GM19025 (cell line): ENCODE results near the gene CORO2B.

ENCODE experiments used
- ATAC-seq: cut with Tn5 transposase; IDR thresholded peaks from one replicate; pipeline ENCODE4 v1.9.1; 2021; ENCODE audit warnings: mild to moderate bottlenecking, low read depth, moderate library complexity; ENCODE audit not compliant: unreplicated experiment

The CORO2B gene

GRCh38 chr15:68589053-68589452 lies 10.3 kb downstream of the CORO2B start:
- ATAC-seq: no peak

DNA sequence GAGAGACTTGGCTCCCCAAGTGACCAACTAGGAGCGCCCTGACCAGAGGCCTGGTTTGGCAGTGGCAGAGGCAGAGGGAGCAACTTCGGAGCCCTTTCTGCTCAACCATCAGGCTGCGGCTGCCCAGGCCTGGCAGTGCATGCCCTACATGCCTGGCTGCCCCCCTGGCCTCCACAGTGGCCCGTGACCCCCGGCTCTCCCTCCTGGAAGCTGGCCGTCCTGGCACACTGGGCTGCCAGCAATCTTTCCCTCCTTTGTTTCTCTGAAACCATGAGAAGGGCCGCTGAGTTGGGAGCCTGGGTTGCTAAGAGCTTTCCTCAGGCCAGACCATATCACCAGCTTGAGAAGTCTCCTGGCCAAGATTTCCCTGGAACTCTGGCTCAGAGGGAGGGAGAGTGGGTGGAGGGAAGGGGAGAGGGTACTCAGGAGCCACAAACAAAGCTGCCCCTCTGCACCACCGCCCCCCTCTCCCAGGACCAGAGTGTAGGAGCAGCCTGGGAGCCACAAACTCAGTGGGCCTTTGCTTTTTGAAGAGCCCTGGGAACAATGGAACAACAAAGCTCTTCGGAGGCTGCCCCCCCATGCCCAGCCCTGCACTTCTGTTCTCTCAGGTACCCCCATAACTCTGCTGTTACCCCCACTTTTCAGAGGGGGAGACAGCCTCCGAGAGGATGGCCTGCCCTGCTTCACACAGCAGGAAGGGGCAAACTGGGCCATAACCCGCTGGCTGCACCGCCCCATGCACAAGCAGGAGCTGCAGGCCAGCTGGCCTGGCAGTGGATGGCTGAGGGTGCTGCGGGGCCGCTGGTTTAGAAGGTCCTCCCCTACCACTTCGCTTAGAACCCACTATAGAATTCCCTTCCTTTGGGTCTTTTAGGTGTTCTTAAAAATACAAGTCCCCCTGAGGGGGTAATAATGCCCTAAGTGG lies 11.3 kb downstream of the CORO2B start:
- no peak for ATAC-seq

- no peak for ATAC-seq
Observed at GRCh38 chr15:68590721-68591389, 12.1 kb downstream of the CORO2B start.

DNA sequence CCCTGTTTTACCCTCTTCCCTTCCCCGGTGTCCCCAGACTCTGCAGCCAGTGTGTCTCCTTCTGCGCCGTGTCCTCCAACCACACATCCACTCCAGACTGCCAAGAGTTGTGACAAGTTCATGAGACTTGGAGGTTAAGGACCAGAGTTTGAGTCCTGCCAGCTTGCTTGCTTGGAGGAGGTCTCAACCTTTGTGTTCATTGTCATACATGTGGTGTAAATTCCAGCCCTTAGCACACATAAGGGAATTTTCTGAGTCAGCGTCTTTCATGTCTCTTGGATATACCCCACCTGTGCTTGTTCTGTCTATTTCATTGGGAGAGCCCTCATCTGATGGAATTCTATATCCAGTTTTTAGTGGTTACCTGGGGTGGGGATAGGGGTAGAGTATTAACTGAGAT lies 13.3 kb downstream of the CORO2B start:
- no peak for ATAC-seq

- ATAC-seq: no peak
Observed at GRCh38 chr15:68592544-68592943, 13.8 kb downstream of the CORO2B start.

DNA sequence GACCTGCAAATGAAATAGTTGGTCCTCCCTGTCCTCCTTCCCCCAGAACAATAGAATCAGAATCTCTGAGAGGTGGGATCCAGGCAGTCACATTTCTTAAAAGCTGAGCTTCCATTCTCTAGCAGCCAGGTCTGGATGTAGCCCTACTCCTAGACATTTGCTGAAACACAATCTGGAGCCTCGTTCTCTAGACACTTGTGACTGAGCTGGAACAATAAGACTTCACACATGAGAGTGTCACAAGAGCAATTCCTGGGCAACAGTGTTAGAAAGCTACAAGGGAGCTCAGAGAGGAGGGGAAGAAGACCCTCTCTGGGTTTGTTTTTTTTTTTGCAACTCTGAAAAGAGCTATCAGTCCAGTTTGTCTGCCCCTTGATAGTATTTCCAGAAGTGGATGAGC lies 14.5 kb downstream of the CORO2B start:
- ATAC-seq: no peak

DNA sequence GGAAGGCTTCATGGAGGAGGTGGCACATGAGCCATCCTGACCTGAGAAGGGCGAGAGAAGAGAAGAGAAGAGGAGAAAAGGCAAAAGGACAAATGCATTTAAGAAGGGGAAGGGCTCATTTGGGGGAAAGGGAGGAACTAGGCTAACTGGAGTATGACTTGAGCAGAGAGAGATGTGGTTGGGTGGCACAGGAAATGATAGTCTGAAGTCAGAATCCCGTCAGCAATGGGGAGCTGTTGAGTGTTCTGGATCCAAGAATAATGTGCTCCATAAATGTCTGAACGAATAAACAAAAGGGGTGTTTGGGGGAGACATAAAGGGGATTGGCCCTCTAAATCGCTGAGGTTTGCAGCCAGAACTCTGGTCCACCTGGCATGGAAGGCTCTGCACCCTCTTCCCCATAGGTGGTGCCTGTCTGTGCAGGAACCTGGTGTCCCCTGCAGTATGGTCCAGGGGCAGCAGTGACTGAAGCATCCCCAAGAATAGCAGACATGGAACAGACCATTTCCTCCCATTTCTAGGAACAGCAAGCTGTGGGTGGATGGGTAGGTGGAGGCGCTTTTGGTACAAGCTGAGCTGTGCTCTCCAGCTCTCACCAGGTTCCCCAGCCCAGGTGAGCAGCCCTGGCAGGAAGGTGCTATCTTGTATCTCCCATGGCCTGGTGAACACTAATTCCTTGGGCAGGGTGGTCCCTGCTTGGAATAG lies 15.2 kb downstream of the CORO2B start:
- ATAC-seq: no peak

DNA sequence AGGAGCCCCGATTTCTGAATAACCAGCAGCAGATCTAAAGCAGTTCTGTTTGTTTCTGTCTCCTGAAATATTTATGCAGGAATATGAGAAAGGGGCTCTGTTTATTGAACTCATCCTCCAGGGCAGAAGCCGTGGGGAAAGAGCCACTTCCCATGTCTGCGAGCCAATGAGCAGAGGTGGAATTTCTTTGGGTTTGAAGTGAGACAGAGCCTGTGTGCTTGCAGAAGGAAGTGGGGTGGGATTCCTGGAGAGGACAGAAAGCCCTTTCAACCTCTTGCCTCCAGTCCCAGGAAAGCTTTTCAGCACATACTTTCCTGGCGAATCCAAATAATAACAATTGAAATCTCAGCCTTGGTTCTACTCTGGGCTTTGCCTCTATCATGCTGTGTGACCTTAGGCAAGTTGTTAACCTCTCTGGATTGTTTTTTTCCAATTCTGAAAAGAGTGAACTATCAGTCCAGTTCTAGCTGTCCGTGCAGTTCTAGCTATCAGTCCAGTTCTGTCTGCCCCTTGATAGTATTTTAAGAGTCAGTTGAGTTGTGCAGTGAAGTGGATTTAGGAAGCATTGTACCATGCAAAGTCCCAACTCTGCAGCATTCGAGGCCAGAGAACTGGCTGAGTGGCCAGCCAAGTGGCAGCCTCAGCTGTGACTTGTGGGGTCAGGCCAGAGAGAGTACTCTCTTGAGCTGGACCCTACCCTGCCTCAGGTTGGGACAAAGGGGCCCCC lies 15.9 kb downstream of the CORO2B start:
- ATAC-seq: no peak

GRCh38 chr15:68595260-68595564 lies 16.4 kb downstream of the CORO2B start:
- ATAC-seq: no peak

DNA sequence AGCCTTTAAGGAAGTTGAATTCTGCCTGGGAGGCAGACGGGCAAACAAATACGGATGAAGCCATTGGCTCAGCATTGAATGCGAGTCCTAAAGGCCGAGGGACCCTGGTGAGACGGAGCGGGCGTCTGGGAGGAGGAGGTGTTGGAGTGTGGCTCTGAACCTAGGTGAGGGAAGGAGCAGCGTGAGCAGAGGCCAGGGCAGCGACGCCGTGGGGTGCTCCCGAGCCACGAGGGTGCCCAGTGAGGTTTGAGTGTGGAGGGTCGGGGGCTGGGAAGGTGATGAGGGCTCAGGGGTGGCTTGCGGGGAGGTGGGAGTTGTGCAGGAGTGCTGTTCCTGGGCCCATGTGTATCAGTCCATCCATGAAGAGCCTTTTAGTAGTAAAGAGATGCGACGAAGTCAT lies 17.0 kb downstream of the CORO2B start:
- no peak for ATAC-seq

DNA sequence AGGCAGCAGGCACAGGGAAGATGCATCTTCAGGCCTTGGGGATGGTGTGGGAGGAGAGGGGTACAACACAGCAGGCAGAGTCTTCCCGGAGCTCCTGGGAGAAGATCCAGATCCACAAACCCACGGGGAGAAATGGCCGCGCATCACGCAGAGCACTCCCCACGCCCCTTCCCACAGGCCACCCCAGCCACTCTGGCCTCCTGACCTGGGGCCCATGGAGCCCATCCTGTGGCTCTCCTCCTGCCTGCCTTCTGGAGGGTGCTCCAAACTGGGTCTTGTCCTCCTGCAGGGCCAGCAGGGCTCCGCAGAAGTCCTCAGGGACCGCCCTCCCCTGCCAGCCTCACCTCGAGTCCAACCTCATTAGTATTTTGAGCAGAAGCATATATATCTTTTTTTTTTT lies 17.9 kb downstream of the CORO2B start:
- no peak for ATAC-seq

GRCh38 chr15:68597581-68597980 lies 18.8 kb downstream of the CORO2B start:
- ATAC-seq: no peak

DNA sequence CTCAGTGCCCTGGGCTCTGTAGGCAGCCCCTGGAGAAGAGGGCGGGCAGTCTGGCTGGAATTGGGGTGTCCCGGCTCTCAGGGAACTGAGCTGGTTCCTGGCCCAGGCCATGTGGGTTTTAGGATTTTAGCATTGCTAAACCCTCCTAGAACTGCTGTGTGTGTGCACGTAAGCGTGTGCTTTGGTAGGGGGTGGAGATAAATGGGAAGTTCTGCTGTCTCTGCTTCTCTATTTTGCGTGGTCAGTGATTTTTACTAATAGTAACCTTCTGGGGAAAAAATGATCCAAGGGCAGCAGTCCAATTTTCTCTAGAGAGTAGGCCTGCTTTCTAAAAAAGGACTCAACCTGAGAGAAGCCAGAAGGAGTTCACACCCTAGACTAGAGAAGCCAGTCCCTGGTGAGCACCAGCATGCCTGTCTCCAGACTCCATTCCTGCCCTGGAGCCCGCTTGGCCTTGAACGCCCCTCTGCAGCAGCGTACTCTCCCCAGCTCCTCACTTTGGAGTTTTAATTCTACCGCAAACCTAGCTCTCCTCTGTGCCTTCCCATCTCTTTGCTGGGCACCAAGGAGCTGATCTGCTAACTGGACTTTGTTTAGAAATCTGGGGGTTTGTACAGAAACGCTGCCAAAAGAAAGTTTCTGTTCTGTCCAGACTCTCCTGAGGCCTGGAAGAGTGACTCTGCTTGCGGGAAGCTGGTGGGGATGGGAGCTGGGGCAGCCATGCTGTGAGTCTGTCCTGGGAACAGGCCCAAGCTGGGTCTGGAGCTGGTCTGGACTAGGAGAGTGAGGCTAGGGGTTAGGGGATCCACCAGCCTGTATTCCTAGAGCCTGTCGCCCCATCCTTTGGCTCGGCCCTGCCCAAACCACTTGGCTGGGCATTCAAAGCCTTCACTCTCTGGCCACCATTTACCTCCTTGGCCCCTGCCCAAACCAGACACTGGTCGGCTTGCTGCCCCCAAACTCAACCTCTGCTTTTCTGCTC lies 19.7 kb downstream of the CORO2B start:
- no peak for ATAC-seq

DNA sequence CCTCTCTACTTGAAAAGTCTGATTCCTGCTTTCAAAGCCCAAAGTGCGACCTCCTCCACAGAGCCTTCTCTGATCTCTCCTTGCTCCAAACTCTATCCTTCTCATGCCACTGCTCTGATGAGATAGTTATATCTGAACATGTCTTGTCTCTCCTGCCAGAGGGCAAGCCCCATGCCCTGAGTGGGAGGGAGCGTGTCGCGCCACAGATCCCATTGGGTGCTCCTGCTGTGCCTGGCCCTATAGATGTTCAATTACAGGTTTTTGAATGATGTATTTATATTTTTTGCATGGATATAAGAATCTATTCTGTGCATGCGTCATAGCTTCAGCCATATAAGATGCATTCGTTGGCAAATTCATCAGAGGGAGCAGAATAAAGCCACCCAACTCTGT lies 20.4 kb downstream of the CORO2B start:
- no peak for ATAC-seq

GRCh38 chr15:68599560-68600071 lies 20.8 kb downstream of the CORO2B start:
- no peak for ATAC-seq

- no peak for ATAC-seq
Observed at GRCh38 chr15:68601206-68602197, 22.7 kb downstream of the CORO2B start.

- no peak for ATAC-seq
Observed at GRCh38 chr15:68602459-68603215, 23.8 kb downstream of the CORO2B start.

DNA sequence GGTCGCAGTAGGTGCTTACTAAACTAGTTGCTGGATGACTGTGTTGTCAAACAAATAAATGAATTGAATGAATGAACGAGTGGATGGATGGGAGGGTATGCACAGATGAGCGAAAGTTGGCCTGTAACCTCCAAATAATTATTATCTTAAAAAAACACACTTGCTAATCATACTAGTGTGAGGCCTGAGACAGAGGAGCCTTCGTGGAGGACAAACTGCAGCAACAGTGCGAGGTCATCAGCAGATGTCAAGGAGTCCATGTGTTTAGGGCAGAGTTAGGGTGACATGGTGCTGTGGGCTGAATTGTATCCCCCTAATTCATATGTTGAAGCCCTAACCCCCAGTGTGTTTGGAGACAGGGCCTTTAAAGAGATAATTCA lies 24.4 kb downstream of the CORO2B start:
- ATAC-seq: no peak
